GM18511 (cell line): Measurements from ENCODE around the gene PLRG1.
"Not testable (repeated sequence)": the region's sequence is repeated elsewhere in the genome, so short reads cannot be mapped to it uniquely, and the experiment has no call there.

ENCODE experiments used
- ATAC-seq: cut with Tn5 transposase; IDR thresholded peaks from one replicate; pipeline ENCODE4 v1.9.1; 2021; ENCODE audit warnings: mild to moderate bottlenecking, moderate library complexity; ENCODE audit not compliant: unreplicated experiment

The PLRG1 gene

DNA sequence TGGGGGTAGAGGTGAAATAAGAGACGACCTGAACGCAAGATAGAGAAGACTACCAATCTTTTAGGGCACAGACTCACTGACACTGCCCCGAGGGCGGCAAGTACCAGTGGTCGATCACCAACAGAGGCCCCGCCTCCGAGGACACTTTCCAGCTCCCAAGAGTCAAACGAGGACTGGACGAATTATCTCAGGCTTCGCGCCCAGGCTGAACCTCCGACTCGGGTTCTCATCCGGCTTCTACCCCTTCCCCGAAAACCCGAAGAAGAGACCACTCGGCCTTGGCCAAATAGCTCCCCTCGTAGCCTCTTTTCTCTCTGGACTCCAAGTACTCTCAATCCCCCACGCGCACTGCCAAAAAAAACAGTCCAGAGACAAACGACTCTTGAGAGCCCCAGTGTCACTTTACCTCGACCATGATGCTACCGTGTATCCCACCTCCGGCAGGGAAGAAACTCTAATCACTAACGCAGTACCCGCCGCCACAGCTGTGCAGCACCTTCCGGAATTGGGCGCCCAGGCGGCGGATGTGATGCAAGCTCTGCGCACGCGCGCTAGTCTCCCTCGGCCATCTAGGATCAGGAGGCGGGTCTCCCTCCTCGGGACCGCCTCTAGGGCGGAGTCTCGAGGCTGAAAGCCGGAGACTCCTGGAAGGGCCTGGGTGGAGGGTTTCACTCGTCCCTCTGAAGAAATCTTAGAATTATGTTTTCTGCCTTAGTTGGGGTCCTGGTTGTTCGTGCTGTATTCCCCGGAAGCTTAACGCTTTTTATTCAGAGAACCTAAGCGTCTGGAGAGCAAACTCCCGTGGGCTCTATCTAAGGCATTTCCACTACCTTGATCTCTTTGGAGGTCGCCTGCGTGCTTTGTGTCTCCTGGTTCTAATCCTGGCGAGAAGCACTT is at the start of gene PLRG1:
Gene PLRG1 (minus strand): TSS at position 507 of the 897 bp plus-strand sequence. CDS start 92 bp downstream, at position 415.
- ATAC-seq = peak; percentile 98

DNA sequence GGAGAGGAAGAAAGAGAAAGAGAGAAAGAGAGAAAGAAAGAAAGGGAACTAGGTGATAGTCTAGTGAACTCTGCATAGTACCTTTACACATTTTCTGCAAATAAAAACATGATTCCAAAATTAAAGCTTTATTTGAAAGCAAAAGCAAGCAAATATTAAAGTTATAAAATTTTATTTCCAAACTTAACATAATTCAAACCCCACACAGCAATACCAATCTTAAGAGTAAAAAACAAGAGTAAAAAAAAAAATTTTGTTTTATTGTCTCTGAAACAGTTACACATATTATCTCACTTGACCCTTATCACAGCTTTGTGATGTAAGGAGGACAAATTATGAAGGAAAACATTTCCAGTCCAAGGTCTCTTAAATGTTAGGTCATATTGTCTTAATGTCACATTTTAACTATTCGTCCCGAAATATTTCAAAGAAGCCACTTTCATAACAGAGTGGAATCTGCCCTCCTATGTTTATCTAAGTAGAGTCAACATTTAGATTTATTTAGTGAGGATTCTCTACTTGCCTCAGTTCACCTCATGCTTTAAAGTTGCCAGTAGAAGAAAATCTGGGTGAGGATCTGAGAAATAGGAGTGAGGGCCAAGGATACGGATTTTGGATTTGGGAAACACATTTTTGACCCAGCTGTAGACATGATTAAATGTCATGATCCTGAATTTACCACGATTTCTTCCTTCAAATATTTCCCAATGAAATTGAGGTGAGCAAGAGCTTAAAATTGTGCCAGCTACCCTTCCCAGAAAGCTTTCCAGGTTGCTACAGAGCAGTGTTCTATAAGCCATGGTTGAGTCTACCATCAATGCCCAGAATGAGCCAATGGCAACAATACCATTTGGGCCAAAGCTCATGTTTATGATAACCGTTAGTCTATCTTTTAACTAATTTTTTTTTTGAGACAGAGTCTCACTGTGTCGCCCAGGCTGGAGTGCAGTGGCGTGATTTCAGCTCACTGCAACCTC is 47.9 kb upstream of the PLRG1 start:
- ATAC-seq = no peak

DNA sequence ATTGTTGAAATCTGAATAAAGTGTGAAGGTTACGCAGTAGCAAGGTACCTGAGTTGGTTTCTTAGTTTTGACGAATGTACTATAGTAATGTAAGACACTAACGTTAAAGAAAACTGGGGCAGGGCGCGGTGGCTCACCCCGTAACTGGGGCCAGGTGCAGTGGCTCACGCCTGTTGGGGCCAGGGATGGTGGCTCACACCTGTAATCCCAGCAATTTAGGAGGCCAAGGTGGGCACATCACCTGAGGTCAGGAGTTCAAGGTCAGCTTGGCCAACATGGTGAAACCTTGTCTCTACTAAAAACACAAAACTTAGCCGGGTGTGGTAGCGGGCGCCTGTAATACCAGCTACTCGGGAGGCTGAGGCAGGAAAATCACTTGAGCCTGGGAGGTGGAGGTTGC is 47.1 kb upstream of the PLRG1 start:
- not testable (repeated sequence) for ATAC-seq

DNA sequence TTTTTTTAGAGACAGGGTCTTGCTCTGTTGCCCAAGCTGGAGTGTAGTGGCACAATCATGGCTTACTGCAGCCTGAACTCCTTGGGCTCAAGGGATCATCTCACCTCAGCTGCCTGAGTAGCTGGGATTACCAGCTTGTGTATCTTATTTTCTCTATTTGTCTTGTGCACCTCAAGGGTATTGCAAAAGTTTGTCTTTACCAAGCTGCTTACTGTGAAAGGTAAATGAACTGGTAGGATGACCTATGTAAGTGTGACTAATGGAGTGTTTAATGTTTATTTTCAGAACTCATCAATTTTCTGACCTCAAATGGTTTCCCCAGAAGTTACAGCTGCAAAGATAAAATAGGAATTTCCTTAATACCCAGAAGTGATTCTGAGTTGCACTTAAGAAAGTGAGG is 45.6 kb upstream of the PLRG1 start:
- ATAC-seq = no peak

DNA sequence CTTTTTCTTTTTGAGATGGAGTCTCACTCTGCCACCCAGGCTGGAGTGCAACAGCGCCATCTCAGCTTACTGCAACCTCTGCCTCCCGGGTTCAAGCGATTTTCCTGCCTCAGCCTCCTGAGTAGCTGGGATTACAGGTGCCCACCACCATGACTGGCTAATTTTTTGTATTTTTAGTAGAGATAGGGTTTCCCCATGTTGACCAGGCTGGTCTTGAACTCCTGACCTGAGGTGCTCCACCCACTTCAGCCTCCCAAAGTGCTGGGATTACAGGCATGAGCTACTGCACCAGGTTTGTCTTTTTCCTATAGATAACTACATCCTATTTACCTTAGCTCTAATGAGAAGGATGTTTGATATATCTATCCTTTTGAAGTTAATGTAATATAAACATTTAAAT is 44.1 kb upstream of the PLRG1 start:
- ATAC-seq = not testable (repeated sequence)

DNA sequence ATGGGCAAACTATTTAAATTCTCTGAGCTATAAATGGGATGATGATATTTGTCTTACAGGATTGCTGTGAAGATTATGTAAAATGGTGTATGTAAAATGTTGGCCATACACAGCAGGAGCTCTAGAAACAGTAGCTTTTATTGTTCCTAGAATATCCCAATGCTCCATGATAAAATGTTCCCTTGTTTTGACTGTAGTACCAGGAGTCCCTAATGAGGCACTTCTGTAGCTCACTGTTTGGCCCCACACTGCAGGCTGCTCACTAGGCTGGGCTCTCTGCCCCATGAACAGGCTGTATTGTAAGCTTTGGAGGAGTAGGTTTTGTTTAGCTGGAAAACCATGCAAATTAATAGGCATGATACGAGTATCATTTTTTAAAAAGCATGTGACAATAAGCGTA is 43.7 kb upstream of the PLRG1 start:
- ATAC-seq = no peak

DNA sequence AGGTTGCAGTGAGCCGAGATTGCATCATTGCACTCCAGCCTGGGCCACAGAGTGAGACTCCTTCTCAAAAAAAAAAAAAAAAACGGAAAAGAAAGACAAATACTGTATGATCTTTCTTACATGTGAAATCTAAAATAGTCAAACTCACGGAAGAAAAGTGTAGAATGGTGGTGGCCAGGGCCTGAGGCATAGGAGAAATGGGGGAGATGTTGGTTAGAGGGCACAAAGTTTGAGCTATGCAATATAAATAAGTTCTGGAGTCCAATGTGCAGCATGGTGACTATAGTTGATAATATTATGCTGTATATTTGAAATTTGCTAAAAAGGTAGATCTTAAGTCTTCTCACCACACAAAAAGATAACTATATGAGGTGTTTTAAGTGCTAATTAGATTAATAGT is 41.7 kb upstream of the PLRG1 start:
- ATAC-seq = no peak

DNA sequence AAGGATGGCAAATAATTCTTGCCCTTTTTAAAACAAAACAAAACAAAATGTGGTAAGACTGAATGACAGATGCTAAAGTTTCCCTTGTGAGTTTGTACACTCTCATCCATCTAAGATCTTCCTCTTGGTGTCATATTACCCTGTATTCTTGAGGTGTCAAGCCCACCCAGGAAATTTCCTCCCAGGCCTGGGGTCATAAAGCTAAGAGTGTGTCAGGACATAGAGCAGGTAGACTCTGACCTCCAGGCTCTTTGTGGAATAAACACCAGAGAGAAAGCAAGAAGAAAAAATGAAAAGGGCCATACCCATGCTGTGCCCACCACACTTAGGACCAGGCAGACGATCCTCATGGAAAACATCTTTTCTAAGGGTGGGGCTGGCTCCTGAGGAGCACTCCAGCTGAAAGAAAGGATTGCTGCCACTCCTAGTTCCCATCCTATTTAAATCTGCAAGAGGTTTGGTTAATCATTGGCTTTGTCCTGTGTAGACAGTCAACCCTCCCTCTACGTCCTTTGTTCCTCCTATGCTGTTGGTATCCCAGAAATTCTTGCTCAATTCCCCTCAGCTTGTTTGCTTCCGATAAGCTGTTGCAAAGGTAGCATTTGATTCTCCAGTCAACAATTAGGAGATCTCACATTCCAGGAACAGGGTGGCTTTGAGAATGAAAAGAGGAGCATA is 40.3 kb upstream of the PLRG1 start, which contains the start of gene FGA:
Gene FGA (minus strand): TSS at position 414 of the 678 bp plus-strand sequence. CDS start 55 bp downstream, at position 359.
- ATAC-seq = no peak

DNA sequence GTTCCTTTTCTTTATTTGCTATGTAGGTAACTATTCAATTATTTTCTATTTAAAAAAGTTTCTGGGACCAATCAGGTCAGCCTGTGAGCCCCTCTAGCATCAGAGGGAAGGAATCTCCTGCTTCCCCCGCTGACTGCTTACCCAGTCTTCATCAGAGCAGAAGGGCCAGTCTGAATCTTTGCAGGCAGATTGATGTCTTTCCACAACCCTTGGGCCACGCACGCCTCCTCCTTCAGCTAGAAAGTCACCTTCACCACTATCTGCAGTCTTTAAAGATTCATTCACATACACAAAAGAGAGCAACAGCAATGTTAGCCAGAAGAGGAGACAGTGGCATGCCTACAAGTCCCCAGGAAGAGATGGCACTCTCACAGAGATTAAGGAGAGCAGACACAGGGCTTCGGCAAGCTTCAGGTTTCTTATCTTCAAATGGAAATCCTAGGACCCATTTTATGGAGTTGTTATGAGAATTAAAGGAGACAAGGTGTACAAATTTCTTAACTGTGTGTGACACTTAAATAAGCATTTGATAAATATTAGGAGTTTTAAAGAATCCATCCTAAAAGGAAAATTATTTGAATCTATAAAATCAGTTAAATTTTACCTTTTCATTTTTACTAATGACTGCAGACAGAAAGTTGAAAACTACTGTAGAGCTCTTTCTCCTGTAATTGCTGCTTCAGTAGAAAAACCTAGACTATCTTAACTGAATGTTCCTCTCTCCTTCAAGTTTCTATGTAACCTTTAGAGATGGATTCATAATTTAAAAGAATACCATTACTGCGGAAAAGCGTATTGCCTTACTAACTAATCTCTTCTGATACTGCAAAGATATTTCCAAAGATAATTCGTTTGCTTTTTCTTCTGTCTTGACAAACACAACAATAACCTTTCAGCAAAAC is 39.3 kb upstream of the PLRG1 start:
- ATAC-seq = no peak

DNA sequence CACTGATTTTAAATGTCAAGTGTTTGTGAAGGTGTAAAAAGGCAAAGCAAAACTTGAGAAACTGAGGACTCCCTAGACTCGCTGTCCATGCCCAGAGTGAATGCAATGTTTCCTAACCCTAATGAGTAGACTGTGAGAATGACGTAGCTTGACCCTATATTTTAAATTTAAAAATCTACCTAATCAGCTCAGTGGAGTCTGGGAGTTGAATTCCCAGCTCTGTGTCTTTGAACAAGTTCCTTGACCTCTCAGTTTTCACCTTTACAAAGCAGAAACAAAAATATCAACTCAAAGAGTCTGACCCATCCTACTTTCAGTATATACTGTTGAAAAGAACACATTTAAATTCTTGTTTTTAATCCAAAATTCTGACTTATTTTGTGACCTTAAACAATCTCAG is 38.0 kb upstream of the PLRG1 start:
- no peak for ATAC-seq

DNA sequence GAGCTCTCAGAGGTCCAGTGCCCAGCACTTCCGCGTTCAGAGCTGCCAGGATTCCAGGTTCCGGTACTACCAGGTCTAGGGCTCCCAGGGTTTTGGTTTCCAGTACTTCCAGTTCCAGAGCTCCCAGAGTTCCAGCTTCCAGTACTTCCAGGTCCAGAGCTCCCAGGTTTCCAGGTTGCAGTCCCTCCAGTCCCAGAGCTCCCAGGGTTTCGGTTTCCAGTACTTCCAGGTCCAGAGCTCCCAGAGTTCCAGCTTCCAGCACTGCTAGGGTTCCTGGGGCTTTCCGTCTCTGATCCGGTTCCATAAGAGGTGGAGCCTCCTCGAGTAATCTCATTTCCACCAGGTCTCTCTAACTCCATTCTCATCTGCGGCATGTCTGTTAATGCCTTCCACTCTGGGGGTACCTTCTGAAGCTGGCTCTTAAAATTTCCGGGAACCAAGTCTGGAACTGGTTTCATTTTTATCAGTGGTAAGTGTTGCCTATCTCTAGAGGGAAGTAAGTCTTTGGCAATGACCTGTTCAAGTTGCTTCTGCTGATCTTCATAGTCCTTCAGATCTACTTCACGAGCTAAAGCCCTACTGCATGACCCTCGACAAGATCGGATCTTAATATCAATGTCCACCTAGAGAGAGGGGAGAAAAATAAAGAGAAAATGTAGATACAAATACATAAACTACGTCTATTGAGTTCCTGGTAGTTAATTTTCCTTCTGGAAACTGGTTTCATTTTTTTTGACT is 36.3 kb upstream of the PLRG1 start:
- ATAC-seq = no peak

DNA sequence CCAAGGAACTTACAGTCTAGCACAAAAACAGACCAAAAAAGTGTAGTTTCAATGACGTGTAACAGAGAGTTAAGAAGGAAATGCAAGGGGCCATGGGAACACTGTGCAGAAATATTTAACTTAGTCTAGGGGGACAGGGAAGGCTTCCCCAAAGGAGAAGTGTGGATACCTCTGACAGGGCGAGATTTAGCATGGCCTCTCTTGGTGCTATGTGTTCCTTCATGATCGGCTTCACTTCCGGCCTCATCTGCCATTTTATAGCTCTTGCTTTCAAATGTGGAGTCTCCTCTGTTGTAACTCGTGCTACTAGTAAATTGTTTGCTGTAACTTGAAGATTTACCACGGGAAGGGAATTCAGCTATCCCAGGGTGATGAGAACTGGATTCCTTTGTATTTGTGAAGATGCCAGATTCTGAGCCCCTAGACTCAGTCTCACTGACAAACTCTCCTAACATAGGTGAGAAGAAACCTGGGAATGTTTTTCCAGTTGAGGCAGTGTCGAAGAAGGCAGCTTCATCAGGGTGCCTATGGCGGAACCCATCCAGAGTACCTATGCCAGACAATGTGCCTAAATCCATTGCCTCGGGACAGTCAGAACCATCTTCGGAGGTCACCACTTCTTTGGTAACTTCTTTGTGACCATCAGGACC is 35.3 kb upstream of the PLRG1 start:
- ATAC-seq = no peak

DNA sequence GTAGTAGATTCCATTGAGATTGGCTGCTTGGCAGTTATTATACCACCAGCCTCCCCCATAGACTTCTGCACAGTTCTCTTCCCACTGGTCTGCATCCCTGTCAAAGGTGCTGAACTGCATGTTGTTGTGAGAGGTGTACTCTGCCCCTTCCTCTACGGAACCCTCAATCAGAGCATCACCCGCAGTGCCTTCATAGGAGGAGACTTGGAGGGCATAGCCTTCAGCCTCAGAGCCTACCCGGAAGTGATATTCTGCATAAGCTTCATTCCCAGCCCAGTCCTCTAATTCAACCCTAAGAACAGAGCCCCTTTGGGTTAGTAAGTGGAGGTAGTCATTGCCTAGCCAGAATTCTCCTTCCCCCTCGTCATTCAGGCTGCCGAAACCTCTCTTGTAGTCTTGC is 34.1 kb upstream of the PLRG1 start:
- no peak for ATAC-seq

DNA sequence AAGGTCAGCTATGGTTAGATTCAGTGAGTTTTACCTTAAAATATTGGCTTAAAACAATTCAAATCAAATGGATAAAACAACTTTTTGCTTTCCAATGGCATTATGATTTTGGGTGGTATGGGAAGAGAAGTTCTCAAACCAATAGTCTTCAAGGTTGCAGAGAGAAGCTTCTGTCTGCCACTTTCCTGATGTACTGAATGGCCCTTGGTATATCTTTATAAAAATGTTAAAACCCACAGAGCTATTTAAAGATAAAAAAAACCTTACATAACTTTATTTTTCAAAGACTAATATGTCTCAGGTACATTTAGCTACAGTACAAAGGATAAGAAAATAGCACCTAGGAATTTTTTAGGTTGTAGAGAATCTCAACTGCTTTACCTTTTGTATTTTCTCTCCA is 33.5 kb upstream of the PLRG1 start:
- ATAC-seq = no peak

DNA sequence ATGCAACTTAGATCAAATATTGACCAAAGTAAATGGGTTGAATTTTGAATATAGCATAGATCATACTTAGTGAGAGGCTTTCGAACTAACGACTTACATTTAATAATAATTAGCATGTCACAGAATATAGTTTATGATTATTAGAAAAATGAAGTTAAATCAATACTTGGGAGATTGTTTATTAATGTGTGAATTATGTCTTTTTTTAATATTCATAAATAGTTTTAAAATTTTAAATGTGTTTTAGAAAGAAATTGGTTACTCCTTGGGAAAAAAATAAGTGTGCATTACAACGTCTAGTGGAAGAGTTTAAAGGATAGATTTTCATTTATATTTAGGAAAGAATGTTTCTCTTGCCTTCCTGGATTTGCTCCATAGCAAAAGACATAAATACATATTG is 33.0 kb upstream of the PLRG1 start:
- no peak for ATAC-seq

DNA sequence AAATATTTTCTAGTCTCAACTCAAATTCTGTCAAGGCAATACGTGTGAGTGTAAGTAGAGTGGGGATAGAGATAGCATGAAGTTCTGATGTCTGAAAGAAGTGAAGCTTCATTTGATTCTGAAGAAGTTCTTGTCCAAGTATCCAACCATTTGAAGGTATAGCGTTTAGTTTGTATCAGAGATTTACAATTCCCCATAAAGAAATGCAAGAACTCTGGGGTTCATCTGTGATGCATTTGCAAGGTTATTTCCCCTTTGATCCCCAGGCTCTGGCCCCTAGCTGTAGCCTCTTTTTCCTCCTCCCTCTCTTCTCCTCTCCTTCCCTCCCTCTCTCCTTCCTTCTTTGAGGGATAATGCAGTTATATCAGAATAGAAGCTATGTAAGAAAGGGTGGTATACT is 32.5 kb upstream of the PLRG1 start:
- ATAC-seq = no peak

DNA sequence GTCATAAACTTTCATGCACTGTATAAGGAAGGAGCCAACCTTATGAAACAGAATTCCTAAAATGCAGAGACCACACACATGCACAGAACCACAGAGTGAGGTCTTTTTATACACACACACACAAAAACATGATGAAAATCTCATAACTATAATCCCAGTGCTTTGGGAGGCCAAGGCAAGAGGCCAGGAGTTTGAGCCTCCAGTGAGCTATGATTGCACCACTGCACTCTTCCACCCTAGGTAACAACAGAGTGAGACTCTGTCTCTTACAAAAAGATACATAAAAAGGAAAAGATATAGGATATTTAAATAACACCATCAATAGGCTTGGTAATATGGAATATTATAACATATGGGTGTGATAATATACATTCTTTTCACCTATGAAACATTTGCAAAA is 29.7 kb upstream of the PLRG1 start:
- no peak for ATAC-seq

DNA sequence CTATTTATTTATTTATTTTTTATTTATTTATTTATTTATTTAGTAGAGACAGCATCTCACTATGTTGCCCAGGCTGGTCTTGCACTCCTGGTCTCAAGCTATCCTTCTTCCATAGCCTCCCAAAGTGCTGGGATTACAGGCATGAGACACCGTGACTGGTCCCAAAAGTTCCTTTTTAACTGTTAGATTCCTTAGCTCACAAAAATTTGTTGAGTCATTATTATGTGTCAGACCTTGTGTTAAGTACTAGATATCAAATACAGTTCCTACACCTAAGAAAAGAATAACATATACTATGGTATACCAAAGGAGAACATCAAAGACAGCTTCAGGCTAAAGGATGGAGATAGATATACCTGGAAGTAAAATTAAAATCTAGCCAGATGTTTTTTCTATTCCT is 28.7 kb upstream of the PLRG1 start:
- no peak for ATAC-seq

DNA sequence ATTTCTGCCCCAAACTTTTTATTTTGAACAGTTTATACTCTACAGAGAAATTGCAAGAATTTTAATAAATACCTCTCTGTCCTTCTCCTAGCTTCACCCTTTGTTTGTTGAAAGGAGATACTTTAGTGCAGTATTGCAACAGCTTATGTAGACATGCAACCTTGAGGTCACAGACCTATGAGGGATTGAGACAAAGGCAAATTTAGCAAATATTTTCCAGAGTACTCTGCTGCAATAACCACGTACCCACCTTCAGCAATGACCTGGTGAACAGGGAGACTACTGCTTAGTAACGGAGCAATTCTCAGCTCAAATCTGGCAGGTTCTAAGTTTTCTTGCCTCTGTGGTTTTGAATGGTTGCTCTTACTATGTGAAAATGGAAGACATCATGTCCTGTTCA is 27.1 kb upstream of the PLRG1 start:
- no peak for ATAC-seq
